Esophagus squamous epithelium (tissue), 5 donors: Measurements from ENCODE around the gene SLCO1A2. TPM values are rescaled to one million over a fixed set of nuclear protein-coding genes. Genes with fewer than 3 reads are reported as not detected.

Experiments used
- DNase-seq: peaks from one replicate; lab custom pipeline; 2025; lab: John Stamatoyannopoulos, UW
- H3K27ac ChIP-seq, 4 donors: fragments of 200-600 bp; sonication (generic); one replicate each; pipeline ENCODE4 v1.5.1; 2016 to 2019; ENCODE audit warnings: mild to moderate bottlenecking in 1 of 4
- H3K27me3 ChIP-seq, 4 donors: fragments of 200-600 bp; sonication (generic); 1 replicate in 3 of 4; 2 replicates in 1 of 4; pipeline versions ENCODE4 v1.5.1 to v1.6.0; 2017 to 2021; ENCODE audit warnings: antibody characterized with exemption in 1 of 4
- H3K36me3 ChIP-seq, 3 donors: fragments of 200-600 bp; sonication (generic); one replicate each; pipeline ENCODE4 v1.5.1; 2016 to 2019
- H3K4me1 ChIP-seq, 3 donors: fragments of 200-600 bp; sonication (generic); one replicate each; pipeline ENCODE4 v1.5.1; 2017 to 2019
- H3K4me3 ChIP-seq, 4 donors: fragments of 200-600 bp; sonication (generic); 1 replicate in 3 of 4; 2 replicates in 1 of 4; pipeline ENCODE4 v1.5.1; 2016 to 2019; ENCODE audit warnings: mild to moderate bottlenecking in 2 of 4, moderate library complexity in 1 of 4
- H3K9me3 ChIP-seq, 3 donors: fragments of 200-600 bp; sonication (generic); one replicate each; pipeline ENCODE4 v1.5.1; 2016 to 2019
- POLR2A ChIP-seq, 4 donors: fragments of 450-650 bp; IDR thresholded peaks; one replicate each; pipeline ENCODE4 v1.6.1; 2017; ENCODE audit warnings: antibody characterized with exemption in 4 of 4, mild to moderate bottlenecking in 4 of 4, moderate library complexity in 3 of 4
- WGBS, 2 donors: methylation state at CpG; one replicate each; pipeline ENCODE4 v1.1.5; 2018; 5-methylcytosine and 5-hydroxymethylcytosine counted together
- intact Hi-C: fragments of 100-400 bp; cut with DNase I; formaldehyde crosslinking; loops from one replicate; pipeline ENCODE4 v1.15.0; 2022
- total RNA-seq, 4 donors: library from RNA; depleted of rRNA; stranded (reverse); fragments of >200 nt; gene quantifications; one replicate each; pipeline ENCODE4 v1.1.0, GENCODE V29; 2016
- TF ChIP-seq, protein P1 (sequence below), 6 experiments: fragments of 450-650 bp in 4 of 6; fragments of 200-600 bp in 2 of 6; sonication (generic) in 2 of 6; IDR thresholded peaks; one replicate each; pipeline ENCODE4 v1.5.1; 2016 to 2019; ENCODE audit warnings: antibody characterized with exemption in 6 of 6, mild to moderate bottlenecking in 4 of 6, moderate library complexity in 4 of 6
- donor health status: DM: yes; HTN: yes; CAD: no.

The SLCO1A2 gene
- total RNA-seq, 4 donors from 2014 or later = not detected

DNA sequence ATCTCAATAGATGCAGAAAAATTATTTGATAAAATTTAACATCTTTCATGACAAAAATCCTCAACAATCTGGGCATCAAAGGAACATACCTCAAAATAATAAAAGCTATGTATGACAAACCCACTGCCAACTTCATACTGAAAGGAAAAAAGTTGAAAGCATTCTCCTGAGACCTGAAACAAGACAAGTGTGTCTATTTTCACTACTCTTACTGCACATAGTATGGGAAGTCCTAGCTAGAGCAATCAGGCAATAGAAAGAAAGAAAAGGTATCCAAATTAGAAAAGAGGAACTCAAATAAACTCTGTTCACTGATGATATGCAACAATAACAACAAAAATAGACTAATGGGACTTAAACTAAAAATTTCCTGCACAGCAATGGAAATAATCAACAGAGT, 113.6 kb downstream of the SLCO1A2 start:
- intact Hi-C loops = no loop called here
- Histone ChIP-seq H3K27me3 (no peaks in the 10 kb centered on the region), H3K4me1 (no peaks in the 10 kb centered on the region), H3K9me3 (no peaks in the 10 kb centered on the region), H3K4me3 (no peak overlapping the region), H3K27ac (no peak overlapping the region), H3K36me3 (no peaks in the 10 kb centered on the region)
- no peak for TF ChIP-seq POLR2A (IDR thresholded peaks at IDR 0.05)
- DNase-seq = no peak

DNA sequence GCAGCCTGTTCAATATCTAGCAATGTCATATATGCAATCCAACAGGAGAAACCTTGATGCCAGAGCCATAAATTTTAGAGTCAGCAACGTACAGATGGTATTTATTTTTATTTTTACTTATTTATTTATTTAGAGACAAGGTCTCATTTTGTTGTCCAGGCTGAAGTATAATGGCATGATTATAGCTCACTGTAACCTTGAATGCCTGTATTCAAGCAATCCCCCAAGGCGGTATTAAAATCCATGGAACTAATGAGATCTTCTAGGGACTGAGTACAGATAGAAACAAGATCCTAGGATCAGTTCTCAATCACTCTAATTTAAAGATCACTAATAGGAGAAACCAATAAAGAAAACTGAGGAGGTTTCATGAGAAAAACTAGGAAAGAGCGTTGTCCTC, 114.5 kb downstream of the SLCO1A2 start:
- TF ChIP-seq POLR2A (IDR thresholded peaks at IDR 0.05) = no peak
- TF ChIP-seq, protein P1, sequence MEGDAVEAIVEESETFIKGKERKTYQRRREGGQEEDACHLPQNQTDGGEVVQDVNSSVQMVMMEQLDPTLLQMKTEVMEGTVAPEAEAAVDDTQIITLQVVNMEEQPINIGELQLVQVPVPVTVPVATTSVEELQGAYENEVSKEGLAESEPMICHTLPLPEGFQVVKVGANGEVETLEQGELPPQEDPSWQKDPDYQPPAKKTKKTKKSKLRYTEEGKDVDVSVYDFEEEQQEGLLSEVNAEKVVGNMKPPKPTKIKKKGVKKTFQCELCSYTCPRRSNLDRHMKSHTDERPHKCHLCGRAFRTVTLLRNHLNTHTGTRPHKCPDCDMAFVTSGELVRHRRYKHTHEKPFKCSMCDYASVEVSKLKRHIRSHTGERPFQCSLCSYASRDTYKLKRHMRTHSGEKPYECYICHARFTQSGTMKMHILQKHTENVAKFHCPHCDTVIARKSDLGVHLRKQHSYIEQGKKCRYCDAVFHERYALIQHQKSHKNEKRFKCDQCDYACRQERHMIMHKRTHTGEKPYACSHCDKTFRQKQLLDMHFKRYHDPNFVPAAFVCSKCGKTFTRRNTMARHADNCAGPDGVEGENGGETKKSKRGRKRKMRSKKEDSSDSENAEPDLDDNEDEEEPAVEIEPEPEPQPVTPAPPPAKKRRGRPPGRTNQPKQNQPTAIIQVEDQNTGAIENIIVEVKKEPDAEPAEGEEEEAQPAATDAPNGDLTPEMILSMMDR (IDR thresholded peaks at IDR 0.05) = no peak
- H3K4me3 ChIP-seq = no peak overlapping the region
- no peaks in the 10 kb centered on the region for H3K4me1 ChIP-seq
- no peaks in the 10 kb centered on the region for H3K36me3 ChIP-seq
- no peaks in the 10 kb centered on the region for H3K9me3 ChIP-seq
- 62 to 64% methylated on average over 3 of the region's 3 CpGs for WGBS, 2 donors
- no peak for DNase-seq
- H3K27ac ChIP-seq = no peak overlapping the region
- intact Hi-C loops = no loop called here
- H3K27me3 ChIP-seq = no peaks in the 10 kb centered on the region

DNA sequence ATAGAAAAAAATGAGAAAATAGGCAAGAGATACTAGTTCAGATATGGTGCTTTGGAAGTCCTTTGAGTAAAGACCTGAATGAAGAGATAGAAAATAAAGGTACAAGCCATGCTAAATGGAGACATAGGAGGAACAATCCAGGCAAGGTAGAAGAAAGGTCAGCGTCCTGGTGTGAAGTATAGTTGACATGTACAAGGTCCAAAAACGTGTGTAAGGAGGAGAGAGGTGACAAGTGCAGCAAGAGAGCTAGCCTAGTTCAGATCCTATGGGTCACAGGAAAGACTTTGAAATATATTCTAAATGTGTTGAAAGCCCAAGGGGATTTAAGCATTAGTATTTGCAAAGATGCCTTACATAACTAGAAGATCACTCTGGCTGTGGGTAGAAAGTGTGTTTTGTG, 115.5 kb downstream of the SLCO1A2 start:
- no peak overlapping the region for H3K27ac ChIP-seq
- no peaks in the 10 kb centered on the region for H3K36me3 ChIP-seq
- TF ChIP-seq, protein P1 (IDR thresholded peaks at IDR 0.05) = no peak
- no peak for TF ChIP-seq POLR2A (IDR thresholded peaks at IDR 0.05)
- H3K27me3 ChIP-seq = no peaks in the 10 kb centered on the region
- H3K4me3 ChIP-seq = no peak overlapping the region
- H3K4me1 ChIP-seq = no peaks in the 10 kb centered on the region
- DNase-seq = no peak
- intact Hi-C loops = no loop called here
- no peaks in the 10 kb centered on the region for H3K9me3 ChIP-seq
- 24 to 43% methylated on average over 2 of the region's 2 CpGs for WGBS, 2 donors

Other genes with a start within 250 kb of the SLCO1A2 start
- gene SLCO1B1, start 203.7 kb downstream of the SLCO1A2 start, total RNA-seq = not detected
- not detected for gene IAPP, start 38.0 kb upstream of the SLCO1A2 start, total RNA-seq
- gene PYROXD1, start 102.7 kb upstream of the SLCO1A2 start, total RNA-seq = 10 to 100 TPM in 3 of 4 donors, 1 to 10 TPM in 1; 8.5 to 23.1 (median 17.7) TPM
- 10 to 100 TPM; 10.0 to 36.5 (median 25.6) TPM for gene RECQL, start 166.7 kb upstream of the SLCO1A2 start, total RNA-seq
- gene GOLT1B, start 166.9 kb upstream of the SLCO1A2 start, total RNA-seq = 10 to 100 TPM; 12.1 to 20.4 (median 17.1) TPM
- gene SPX, start 191.4 kb upstream of the SLCO1A2 start, total RNA-seq = not detected